Measurements from ENCODE around the gene RBM10. TPM values are rescaled to one million over a fixed set of nuclear protein-coding genes. Genes with fewer than 3 reads are reported as not detected.
A peak's percentile ranks its signal among the peaks of the same experiment; 100 is the strongest.

The RBM10 gene
- total and polyA plus RNA-seq, 2 of the 13 experiments (the other 11 are each of a cell fraction or from before 2014, with no cell fraction given): 15.9 to 43.1 TPM

GRCh38 chrX:47233333-47234113 lies 88.5 kb downstream of the RBM10 start (continued):
- TF ChIP-seq SPEN (CRISPR knock-in tag; IDR thresholded peaks at IDR 0.05; ENCODE audit: low read depth) (no peak; the same call in 1 of the 2 replicates), DMAP1 (CRISPR knock-in tag; IDR thresholded peaks at IDR 0.05) (no peak), ZNF407 (CRISPR knock-in tag; IDR thresholded peaks at IDR 0.05; ENCODE audit: not compliant biosample characterization) (no peak), ATAD3A (CRISPR knock-in tag; IDR thresholded peaks at IDR 0.05) (no peak), ONECUT2 (CRISPR knock-in tag; IDR thresholded peaks at IDR 0.05) (no peak), TMF1 (CRISPR knock-in tag; IDR thresholded peaks at IDR 0.05; ENCODE audit: low read depth) (no peak), ZNF546 (CRISPR knock-in tag; conservative IDR thresholded peaks at IDR 0.05) (no peak), CEBPB (IDR thresholded peaks at IDR 0.05; ENCODE audit: borderline replicate concordance, low read depth, low read length) (no peak), SRSF9 (IDR thresholded peaks at IDR 0.05; ENCODE audit: borderline replicate concordance, insufficient read depth, low read depth, low read length, poor library complexity, severe bottlenecking) (no peak), MYC (CRISPR knock-in tag; IDR thresholded peaks at IDR 0.05; ENCODE audit: borderline replicate concordance) (no peak), SMARCC2 (IDR thresholded peaks at IDR 0.05) (no peak), GLI4 (CRISPR knock-in tag; IDR thresholded peaks at IDR 0.05; ENCODE audit: borderline replicate concordance) (no peak), SP1 (IDR thresholded peaks at IDR 0.05) (no peak), SP1 (CRISPR knock-in tag; IDR thresholded peaks at IDR 0.05) (no peak), RAD21 (CRISPR knock-in tag; IDR thresholded peaks at IDR 0.05) (no peak), KAT7 (CRISPR knock-in tag; IDR thresholded peaks at IDR 0.05; ENCODE audit: borderline replicate concordance) (no peak), ETV6 (CRISPR knock-in tag; conservative IDR thresholded peaks at IDR 0.05) (no peak), ZNF720 (CRISPR knock-in tag; IDR thresholded peaks at IDR 0.05) (no peak), ZNF512 (CRISPR knock-in tag; IDR thresholded peaks at IDR 0.05) (no peak), EP300 (IDR thresholded peaks at IDR 0.05; ENCODE audit: low read depth in 2 of 2, low read length in 2 of 2) (0 out of 4 replicates have a peak, but pooled peaks of 1 of the 2 experiments have one; percentile 7), EP300 (CRISPR knock-in tag; IDR thresholded peaks at IDR 0.05; ENCODE audit: borderline replicate concordance) (no peak), ZNF331 (CRISPR knock-in tag; IDR thresholded peaks at IDR 0.05) (no peak), HMG20B (CRISPR knock-in tag; conservative IDR thresholded peaks at IDR 0.05) (no peak)

All from HepG2 (cell line).